ENCODE measurements around the gene CCDC59. TPM values are rescaled to one million over a fixed set of nuclear protein-coding genes. Genes with fewer than 3 reads are reported as not detected.

Gene CCDC59
- total RNA-seq, 2 donors from 2014 or later, result 76.8 to 85.5 TPM

DNA sequence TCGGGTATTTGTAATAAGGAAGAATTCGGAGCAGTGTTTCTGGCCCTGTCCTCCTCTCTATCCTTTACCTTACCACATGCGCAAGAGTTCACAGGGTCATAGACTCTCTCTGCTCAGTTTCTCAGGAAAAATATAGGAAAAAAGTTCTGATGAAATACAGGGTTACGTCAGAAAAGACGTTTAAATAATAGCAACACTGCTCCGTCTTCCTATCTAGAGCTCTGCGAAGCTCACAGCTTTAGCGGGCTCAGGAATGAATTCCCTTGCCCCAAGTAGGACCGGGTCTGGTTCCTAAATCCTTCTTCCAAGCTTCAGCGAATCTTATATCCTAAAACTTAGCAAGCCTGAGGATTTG is 365 bp downstream of the CCDC59 start:
- Mint-ChIP-seq H3K4me1 (ENCODE audit: low read depth) (peaks cover 49% of the 10 kb centered on the region), H3K9me3 (no peaks in the 10 kb centered on the region), H3K27me3 (ENCODE audit: low read depth) (no peaks in the 10 kb centered on the region), H3K27ac (peak overlapping the region; percentile 96), H3K4me3 (peak overlapping the region; percentile 87 to 92), H3K36me3 (ENCODE audit: insufficient read depth in 2 of 2) (peaks cover 5 to 43% of the 10 kb centered on the region in 2 donors)
- ATAC-seq (replicated peaks in 1 of 2), result no peak
- DNase-seq, result no peak

DNA sequence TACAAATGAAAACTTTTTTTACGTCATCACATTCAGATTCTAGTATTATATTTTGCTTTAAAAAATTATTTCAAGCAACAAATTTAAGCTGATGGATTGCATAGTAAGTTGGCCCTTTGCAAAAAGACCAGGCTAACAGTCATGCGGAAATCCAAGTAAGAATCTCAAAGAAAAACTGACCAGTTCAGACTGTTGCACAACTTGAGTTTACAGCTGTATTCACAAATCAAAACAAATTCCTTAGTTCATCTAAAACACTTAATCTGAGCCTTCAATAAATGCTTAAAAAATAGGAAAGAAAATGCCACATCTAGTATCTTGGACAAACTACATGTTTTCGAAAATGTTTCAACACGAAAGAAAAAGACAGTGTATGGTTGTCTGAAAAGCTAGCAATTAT is 847 bp downstream of the CCDC59 start:
- DNase-seq (no peak), ATAC-seq (replicated peaks in 1 of 2) (no peak)
- Mint-ChIP-seq H3K27ac (peak overlapping the region; percentile 96), H3K36me3 (ENCODE audit: insufficient read depth in 2 of 2) (peaks cover 5 to 43% of the 10 kb centered on the region in 2 donors), H3K4me3 (peak overlapping the region; percentile 87 to 92), H3K4me1 (ENCODE audit: low read depth) (peaks cover 49% of the 10 kb centered on the region), H3K9me3 (no peaks in the 10 kb centered on the region), H3K27me3 (ENCODE audit: low read depth) (no peaks in the 10 kb centered on the region)

DNA sequence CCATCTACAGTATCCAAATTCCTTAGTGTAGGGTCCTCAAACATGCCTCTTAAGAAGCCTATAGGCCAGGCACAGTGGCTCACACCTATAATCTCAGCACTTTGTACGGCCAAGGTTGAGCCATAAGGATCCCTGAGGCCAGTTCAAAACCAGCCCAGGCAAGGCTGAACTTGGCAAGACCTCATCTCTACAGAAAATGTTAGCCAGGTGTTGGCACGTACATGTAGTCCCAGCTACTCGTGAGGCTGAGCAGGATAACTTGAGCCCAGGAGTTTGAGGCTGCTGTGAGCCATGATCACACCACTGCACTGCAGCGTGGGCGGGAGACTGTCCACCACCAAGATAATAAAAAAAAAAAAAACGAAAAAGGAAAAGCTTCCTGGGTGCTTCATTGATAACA is 6.8 kb downstream of the CCDC59 start:
- DNase-seq (no peak), ATAC-seq (replicated peaks in 1 of 2) (no peak)
- Mint-ChIP-seq H3K36me3 (ENCODE audit: insufficient read depth in 2 of 2) (peaks cover 2 to 27% of the 10 kb centered on the region in 2 donors), H3K4me3 (no peak overlapping the region), H3K27ac (no peak overlapping the region), H3K4me1 (ENCODE audit: low read depth) (peaks cover 19% of the 10 kb centered on the region), H3K9me3 (no peaks in the 10 kb centered on the region), H3K27me3 (ENCODE audit: low read depth) (no peaks in the 10 kb centered on the region)

DNA sequence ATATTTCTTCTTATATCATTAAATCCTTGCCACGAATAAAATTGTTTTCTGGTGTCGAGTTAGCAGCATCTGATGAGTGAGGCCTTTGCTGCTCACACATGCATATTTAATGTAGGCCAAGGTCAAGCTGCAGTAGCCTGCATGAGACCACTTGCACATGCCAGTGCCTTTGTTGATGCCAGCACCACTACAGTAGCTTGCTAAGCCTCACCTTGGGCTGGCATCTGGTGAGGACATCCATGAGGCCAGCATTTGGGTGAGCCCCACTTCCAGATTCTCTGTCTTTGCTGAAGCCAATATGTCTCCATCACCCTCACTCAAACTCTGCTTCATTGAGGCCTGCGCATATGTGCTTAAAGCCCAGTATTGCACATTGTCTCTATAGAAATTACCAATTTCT is 8.0 kb downstream of the CCDC59 start:
- H3K27ac Mint-ChIP-seq, result peak overlapping the region; percentile 13
- H3K9me3 Mint-ChIP-seq, result no peaks in the 10 kb centered on the region
- H3K36me3 Mint-ChIP-seq (ENCODE audit: insufficient read depth in 2 of 2), result peaks cover 2 to 17% of the 10 kb centered on the region in 2 donors
- DNase-seq, result no peak
- H3K4me3 Mint-ChIP-seq, result no peak overlapping the region
- peaks cover 7% of the 10 kb centered on the region for H3K4me1 Mint-ChIP-seq (ENCODE audit: low read depth)
- H3K27me3 Mint-ChIP-seq (ENCODE audit: low read depth), result no peaks in the 10 kb centered on the region
- no peak for ATAC-seq (replicated peaks in 1 of 2)

DNA sequence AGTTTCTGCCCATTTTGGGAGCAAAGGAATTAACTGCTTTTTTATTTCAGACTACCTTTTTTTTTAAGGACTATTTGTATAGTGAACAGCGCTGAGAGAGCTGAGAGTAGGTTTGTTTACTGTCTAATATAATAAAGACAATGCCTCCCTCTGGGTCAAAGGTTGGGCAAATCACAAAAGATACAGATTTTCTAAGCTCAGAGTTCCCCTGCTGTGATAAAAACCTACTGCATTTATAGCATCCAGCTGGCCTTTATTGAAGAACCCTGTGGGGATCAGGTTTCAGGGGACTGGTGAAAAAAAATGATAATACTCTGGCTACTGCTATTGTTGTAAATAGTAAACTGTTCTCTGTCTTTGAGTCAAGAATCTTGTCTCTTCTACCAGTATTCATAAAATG is 28.7 kb downstream of the CCDC59 start:
- no peaks in the 10 kb centered on the region for H3K4me1 Mint-ChIP-seq (ENCODE audit: low read depth)
- ATAC-seq (replicated peaks in 1 of 2), result no peak
- no peaks in the 10 kb centered on the region for H3K36me3 Mint-ChIP-seq (ENCODE audit: insufficient read depth in 2 of 2)
- no peaks in the 10 kb centered on the region for H3K27me3 Mint-ChIP-seq (ENCODE audit: low read depth)
- no peak for DNase-seq
- no peak overlapping the region for H3K27ac Mint-ChIP-seq
- H3K9me3 Mint-ChIP-seq, result no peaks in the 10 kb centered on the region
- no peak overlapping the region for H3K4me3 Mint-ChIP-seq

DNA sequence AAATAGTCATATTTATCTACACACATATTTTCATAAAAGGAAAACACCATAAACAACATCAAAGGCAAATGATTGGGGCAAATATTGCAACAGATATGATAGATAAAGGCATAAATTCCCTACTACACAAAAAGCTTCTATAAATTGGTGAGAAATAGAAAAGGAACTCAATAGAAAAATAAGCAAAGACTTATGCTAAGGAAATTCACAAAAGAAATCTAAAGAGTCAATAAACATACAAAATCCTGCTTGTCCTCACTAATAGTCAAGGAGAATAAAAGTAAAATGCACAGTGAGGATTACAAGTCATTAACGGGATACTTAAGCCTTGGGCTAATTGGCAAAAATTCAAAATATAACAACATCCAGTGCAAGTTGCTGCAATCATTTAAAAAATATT is 30.3 kb downstream of the CCDC59 start:
- no peaks in the 10 kb centered on the region for H3K36me3 Mint-ChIP-seq (ENCODE audit: insufficient read depth in 2 of 2)
- H3K4me3 Mint-ChIP-seq, result no peak overlapping the region
- ATAC-seq (replicated peaks in 1 of 2), result no peak
- no peak for DNase-seq
- H3K4me1 Mint-ChIP-seq (ENCODE audit: low read depth), result no peaks in the 10 kb centered on the region
- H3K27me3 Mint-ChIP-seq (ENCODE audit: low read depth), result no peaks in the 10 kb centered on the region
- no peak overlapping the region for H3K27ac Mint-ChIP-seq
- no peaks in the 10 kb centered on the region for H3K9me3 Mint-ChIP-seq

DNA sequence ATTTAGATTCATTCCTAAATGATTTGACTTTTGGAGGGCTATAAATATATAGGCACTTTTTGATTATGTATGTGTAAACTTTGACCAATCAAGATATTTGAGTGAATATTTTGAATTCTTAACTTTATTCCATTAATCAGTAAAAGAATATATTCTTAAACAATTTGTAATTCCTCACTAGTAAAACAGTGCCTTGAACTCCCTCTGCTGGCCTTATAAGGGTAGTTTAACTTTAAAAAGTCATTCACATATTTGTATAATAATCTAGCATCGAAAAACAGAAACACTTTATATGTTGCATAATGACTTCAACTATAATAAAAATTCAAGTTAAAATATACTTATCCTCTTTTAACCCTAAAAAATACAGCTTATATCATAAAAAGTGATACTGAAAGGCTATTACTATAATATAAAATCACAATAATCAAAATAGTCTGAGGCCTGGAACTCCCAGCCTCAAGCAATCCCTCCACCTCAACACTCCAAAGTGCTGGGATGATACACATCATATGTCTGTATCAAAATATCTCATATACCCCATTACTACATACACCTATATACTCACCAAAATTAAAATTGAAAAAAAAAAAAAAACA is 31.2 kb downstream of the CCDC59 start:
- no peaks in the 10 kb centered on the region for H3K9me3 Mint-ChIP-seq
- no peak for DNase-seq

DNA sequence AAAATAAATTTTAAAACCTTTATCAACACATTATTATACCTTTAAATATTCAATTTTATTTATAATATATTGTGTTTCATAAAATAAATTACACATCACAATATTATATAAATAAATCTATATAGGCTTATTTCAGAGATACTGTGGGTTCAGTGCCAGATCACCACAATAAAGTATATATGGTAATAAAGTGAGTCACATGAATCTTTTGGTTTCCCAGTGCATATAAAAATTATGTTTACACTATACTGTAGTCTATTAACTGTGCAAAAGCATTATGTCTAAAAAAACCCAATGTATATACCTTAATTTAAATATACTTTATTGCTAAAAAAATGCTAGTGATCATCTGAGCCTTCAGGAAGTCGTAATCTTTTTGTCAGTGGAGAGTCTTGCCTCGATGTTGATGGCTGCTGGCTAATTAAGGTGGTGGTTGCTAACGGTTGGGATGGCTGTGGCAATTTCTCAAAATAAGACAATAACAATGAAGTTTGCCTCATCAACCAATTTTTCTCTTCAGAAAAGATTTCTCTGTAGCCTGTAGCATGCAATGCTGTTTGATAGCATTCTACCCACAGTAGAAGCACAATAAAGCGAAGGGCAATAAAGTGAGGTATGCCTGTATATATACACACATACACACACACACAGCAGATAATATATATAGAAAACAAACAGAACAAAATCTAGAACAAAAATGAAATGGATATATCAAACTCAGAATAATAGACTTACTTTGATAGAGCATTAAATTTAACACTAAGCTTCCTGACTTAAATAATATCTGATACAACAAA is 32.4 kb downstream of the CCDC59 start:
- H3K4me1 Mint-ChIP-seq (ENCODE audit: low read depth), result no peaks in the 10 kb centered on the region
- H3K27ac Mint-ChIP-seq, result no peak overlapping the region
- ATAC-seq (replicated peaks in 1 of 2), result no peak
- no peak for DNase-seq
- H3K27me3 Mint-ChIP-seq (ENCODE audit: low read depth), result no peaks in the 10 kb centered on the region
- no peaks in the 10 kb centered on the region for H3K36me3 Mint-ChIP-seq (ENCODE audit: insufficient read depth in 2 of 2)
- H3K4me3 Mint-ChIP-seq, result no peak overlapping the region
- H3K9me3 Mint-ChIP-seq, result no peaks in the 10 kb centered on the region

More for the DNA sequence above, 31.2 kb downstream of the CCDC59 start:
- Mint-ChIP-seq H3K36me3 (ENCODE audit: insufficient read depth in 2 of 2) (no peaks in the 10 kb centered on the region), H3K27ac (no peak overlapping the region), H3K27me3 (ENCODE audit: low read depth) (no peaks in the 10 kb centered on the region), H3K4me3 (no peak overlapping the region), H3K4me1 (ENCODE audit: low read depth) (no peaks in the 10 kb centered on the region)
- ATAC-seq (replicated peaks in 1 of 2), result no peak

DNA sequence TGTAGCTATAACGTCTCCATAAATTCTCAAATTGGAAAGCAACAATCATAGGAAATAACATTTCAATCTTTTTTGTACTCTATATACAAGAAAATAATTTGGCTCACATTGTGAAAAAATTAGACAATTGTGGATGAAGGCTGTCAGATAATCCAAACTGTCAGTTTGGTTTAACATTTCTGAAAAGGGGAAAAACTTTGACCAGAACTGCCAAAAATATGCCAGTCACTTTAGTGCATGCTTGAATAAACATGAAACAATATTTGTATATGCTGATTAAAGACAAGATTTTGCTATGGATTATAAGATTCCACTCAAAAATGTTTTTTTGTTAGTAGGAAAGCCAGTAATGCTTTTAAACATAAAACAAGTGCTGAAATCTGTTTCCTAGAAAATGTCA is 38.9 kb downstream of the CCDC59 start:
- Mint-ChIP-seq H3K27ac (no peak overlapping the region), H3K4me1 (ENCODE audit: low read depth) (no peaks in the 10 kb centered on the region), H3K36me3 (ENCODE audit: insufficient read depth in 2 of 2) (no peaks in the 10 kb centered on the region), H3K4me3 (no peak overlapping the region), H3K9me3 (no peaks in the 10 kb centered on the region), H3K27me3 (ENCODE audit: low read depth) (no peaks in the 10 kb centered on the region)
- no peak for ATAC-seq (replicated peaks in 1 of 2)
- no peak for DNase-seq

DNA sequence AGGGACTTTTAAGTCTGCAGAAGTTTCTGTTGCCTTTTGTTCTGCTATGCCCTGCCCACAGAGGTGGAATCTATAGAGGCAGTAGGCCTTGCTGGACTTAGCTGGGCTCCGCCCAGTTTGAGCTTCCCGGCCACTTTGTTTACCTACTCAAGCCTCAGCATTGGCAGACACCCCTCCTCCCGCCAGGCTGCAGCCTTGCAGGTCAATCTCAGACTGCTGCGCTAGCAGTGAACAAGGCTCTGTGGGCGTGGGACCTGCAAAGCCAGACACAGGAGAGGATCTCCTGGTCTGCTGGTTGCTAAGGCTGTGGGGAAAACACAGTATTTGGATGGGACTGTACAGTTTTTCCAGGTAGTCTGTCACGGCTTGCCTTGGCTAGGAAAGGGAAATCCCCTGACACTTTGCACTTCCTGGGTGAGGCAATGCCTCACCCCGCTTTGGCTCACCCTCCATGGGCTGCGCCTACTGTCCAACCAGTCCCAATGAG is 43.7 kb downstream of the CCDC59 start:
- Mint-ChIP-seq H3K9me3 (peaks cover 4 to 11% of the 10 kb centered on the region in 2 donors), H3K4me1 (ENCODE audit: low read depth) (no peaks in the 10 kb centered on the region), H3K27ac (no peak overlapping the region), H3K27me3 (ENCODE audit: low read depth) (no peaks in the 10 kb centered on the region), H3K36me3 (ENCODE audit: insufficient read depth in 2 of 2) (peaks cover 0 to 3% of the 10 kb centered on the region in 2 donors), H3K4me3 (no peak overlapping the region)
- DNase-seq (no peak), ATAC-seq (replicated peaks in 1 of 2) (no peak)

Other genes starting within 250 kb of the CCDC59 start
- 1 to 10 TPM; 5.1 to 5.4 TPM for gene METTL25, start 142 bp upstream of the CCDC59 start, total RNA-seq